ENCODE measurements around the gene COQ10A.
"Not testable (repeated sequence)": the region's sequence is repeated elsewhere in the genome, so short reads cannot be mapped to it uniquely, and the experiment has no call there.

Gene COQ10A

GRCh38 chr12:56260380-56260779 is 6.4 kb upstream of the COQ10A start:
- Histone ChIP-seq H3K27me3 (ENCODE audit: insufficient read depth, low read depth, severe bottlenecking) (no peaks in the 10 kb centered on the region), H3K36me3 (peaks cover 19% of the 10 kb centered on the region), H3K9me3 (ENCODE audit: severe bottlenecking) (no peaks in the 10 kb centered on the region), H3K4me3 (ENCODE audit: low read depth, low read length) (no peak overlapping the region), H3K27ac (no peak overlapping the region)
- no peak for TF ChIP-seq CTCF (IDR thresholded peaks at IDR 0.05; ENCODE audit: low read depth, low read length)
- DNase-seq: no peak

DNA sequence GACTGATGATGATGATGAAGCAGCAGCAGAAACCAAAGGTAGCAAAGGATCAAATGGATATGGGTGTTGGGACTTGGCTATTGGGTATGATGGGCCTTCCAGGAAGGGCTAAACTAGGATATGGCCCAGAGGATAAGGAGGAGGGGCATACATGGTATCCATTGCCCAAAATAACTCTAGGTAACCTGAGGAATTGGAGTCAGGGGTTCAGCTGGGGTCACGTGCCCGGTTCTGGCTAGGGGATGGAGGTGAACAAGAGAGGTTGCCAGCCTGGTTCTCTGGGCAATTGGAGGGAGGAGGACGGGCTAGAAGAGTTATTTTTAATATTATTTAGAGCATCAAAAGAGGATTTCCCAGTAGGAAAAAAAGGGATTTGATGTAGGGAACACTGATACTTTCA is 5.8 kb upstream of the COQ10A start:
- Histone ChIP-seq H3K9me3 (ENCODE audit: severe bottlenecking) (no peaks in the 10 kb centered on the region), H3K27ac (no peak overlapping the region), H3K36me3 (peaks cover 14% of the 10 kb centered on the region), H3K4me3 (ENCODE audit: low read depth, low read length) (no peak overlapping the region), H3K27me3 (ENCODE audit: insufficient read depth, low read depth, severe bottlenecking) (no peaks in the 10 kb centered on the region)
- TF ChIP-seq CTCF (IDR thresholded peaks at IDR 0.05; ENCODE audit: low read depth, low read length): no peak
- no peak for DNase-seq

- Histone ChIP-seq H3K36me3 (peaks cover 6% of the 10 kb centered on the region), H3K27me3 (ENCODE audit: insufficient read depth, low read depth, severe bottlenecking) (no peaks in the 10 kb centered on the region), H3K27ac (no peak overlapping the region), H3K9me3 (ENCODE audit: severe bottlenecking) (peaks cover 2% of the 10 kb centered on the region), H3K4me3 (ENCODE audit: low read depth, low read length) (no peak overlapping the region)
- no peak for TF ChIP-seq CTCF (IDR thresholded peaks at IDR 0.05; ENCODE audit: low read depth, low read length)
- no peak for DNase-seq
Observed at GRCh38 chr12:56261503-56262232, 5.1 kb upstream of the COQ10A start.

GRCh38 chr12:56262955-56263354 is 3.8 kb upstream of the COQ10A start:
- not testable (repeated sequence) for H3K36me3 ChIP-seq; H3K9me3 ChIP-seq (ENCODE audit: severe bottlenecking); DNase-seq; H3K27ac ChIP-seq; H3K27me3 ChIP-seq (ENCODE audit: insufficient read depth, low read depth, severe bottlenecking); H3K4me3 ChIP-seq (ENCODE audit: low read depth, low read length)
- TF ChIP-seq CTCF (IDR thresholded peaks at IDR 0.05; ENCODE audit: low read depth, low read length): peak; percentile 26; the same call in 1 of the 2 replicates

DNA sequence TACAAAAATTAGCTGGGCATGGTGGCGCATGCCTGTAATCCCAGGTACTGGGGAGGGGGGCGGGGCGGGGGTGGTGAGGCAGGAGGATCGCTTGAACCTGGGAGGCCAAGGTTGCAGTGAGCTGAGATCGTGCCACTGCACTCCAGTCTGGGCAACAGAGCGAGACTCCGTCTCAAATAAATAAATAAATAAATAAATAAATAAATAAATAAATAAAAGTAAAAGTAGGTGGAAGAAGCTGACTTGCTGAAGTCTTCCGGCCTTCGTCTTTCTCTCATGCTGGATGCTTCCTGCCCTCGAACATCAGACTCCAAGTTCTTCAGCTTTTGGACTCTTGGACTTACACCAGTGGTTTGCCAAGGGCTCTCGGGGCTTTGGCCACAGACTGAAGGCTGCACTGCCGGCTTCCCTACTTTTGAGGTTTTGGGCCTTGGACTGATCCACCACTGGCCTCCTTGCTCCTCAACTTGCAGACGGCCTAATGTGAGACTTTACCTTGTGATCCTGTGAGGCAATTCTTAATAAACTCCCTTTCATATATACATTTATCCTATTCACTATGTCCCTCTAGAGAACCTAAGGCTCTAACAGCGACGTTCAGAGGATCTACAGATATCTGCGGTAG is 562 bp upstream of the COQ10A start:
- H3K27ac ChIP-seq: peak overlapping the region; percentile 91
- not testable (repeated sequence) for DNase-seq

GRCh38 chr12:56267443-56268071 is 815 bp downstream of the COQ10A start:
- peak overlapping the region; percentile 87 for H3K4me3 ChIP-seq (ENCODE audit: low read depth, low read length)
- peaks cover 2% of the 10 kb centered on the region for H3K9me3 ChIP-seq (ENCODE audit: severe bottlenecking)
- peaks cover 36% of the 10 kb centered on the region for H3K36me3 ChIP-seq
- no peaks in the 10 kb centered on the region for H3K27me3 ChIP-seq (ENCODE audit: insufficient read depth, low read depth, severe bottlenecking)
- H3K27ac ChIP-seq: peak overlapping the region; percentile 91
- DNase-seq: peak; percentile 37
- TF ChIP-seq CTCF (IDR thresholded peaks at IDR 0.05; ENCODE audit: low read depth, low read length): no peak

More for the DNA sequence above, 562 bp upstream of the COQ10A start:
- not testable (repeated sequence) for H3K27me3 ChIP-seq (ENCODE audit: insufficient read depth, low read depth, severe bottlenecking); H3K9me3 ChIP-seq (ENCODE audit: severe bottlenecking)
- Histone ChIP-seq H3K36me3 (peaks cover 28% of the 10 kb centered on the region), H3K4me3 (ENCODE audit: low read depth, low read length) (peak overlapping the region; percentile 87)
